Measurements from ENCODE around the gene NPTXR. TPM values are rescaled to one million over a fixed set of nuclear protein-coding genes. Genes with fewer than 3 reads are reported as not detected.

Gene NPTXR
- 1 to 10 TPM; 2.0 to 5.3 (median 3.6) TPM for total RNA-seq

- TF ChIP-seq, protein P1, sequence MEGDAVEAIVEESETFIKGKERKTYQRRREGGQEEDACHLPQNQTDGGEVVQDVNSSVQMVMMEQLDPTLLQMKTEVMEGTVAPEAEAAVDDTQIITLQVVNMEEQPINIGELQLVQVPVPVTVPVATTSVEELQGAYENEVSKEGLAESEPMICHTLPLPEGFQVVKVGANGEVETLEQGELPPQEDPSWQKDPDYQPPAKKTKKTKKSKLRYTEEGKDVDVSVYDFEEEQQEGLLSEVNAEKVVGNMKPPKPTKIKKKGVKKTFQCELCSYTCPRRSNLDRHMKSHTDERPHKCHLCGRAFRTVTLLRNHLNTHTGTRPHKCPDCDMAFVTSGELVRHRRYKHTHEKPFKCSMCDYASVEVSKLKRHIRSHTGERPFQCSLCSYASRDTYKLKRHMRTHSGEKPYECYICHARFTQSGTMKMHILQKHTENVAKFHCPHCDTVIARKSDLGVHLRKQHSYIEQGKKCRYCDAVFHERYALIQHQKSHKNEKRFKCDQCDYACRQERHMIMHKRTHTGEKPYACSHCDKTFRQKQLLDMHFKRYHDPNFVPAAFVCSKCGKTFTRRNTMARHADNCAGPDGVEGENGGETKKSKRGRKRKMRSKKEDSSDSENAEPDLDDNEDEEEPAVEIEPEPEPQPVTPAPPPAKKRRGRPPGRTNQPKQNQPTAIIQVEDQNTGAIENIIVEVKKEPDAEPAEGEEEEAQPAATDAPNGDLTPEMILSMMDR (IDR thresholded peaks at IDR 0.05; ENCODE audit: low read depth), result no peak
Measured at GRCh38 chr22:38843657-38844314, at the start of gene NPTXR. TSS of gene NPTXR (minus strand) at chr22:38844028.

DNA sequence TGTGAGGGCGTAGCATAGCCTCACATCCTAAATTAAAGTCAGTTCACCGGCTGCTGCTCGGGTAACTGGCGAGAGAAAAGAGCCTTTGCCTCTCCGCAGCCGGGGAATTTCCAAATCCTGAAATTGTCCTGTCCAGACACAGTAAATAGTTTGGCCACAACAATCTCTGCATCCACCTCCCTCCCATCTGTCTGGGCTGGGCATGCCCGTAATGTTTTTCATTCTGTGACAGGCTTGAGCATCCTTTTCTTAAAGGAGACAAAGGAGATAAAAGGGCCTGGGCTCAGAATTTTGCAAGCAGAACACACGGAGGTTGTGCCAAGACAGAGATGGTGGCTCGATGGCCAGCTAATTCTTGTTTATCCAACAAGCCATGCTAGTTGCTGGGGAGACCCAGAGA, 47.4 kb upstream of the NPTXR start:
- TF ChIP-seq, protein P1 (IDR thresholded peaks at IDR 0.05; ENCODE audit: low read depth), result no peak

DNA sequence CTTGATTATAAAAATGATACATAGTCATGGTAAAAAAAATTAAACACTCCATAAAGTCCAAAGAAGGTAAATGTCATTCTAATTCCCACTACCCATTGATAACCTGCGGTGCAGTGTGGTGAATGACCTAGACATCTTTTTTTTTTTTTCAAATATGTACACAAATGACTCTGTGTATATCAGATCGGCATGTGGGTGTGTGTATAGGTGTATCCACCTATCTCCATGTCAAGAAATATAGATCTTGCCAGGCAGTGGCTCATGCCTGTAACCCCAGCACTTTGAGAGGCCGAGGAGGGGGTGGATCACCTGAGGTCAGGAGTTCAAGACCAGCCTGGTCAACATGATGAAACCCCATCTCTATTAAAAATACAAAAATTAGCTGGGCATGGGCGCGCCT, 46.5 kb upstream of the NPTXR start:
- TF ChIP-seq, protein P1 (IDR thresholded peaks at IDR 0.05; ENCODE audit: low read depth), result no peak

- TF ChIP-seq, protein P1 (IDR thresholded peaks at IDR 0.05; ENCODE audit: low read depth), result no peak
Measured at GRCh38 chr22:38886333-38886732, 42.5 kb upstream of the NPTXR start.

- TF ChIP-seq, protein P1 (IDR thresholded peaks at IDR 0.05; ENCODE audit: low read depth), result no peak
Measured at GRCh38 chr22:38882972-38883622, 39.3 kb upstream of the NPTXR start.

- TF ChIP-seq, protein P1 (IDR thresholded peaks at IDR 0.05; ENCODE audit: low read depth), result no peak
Measured at GRCh38 chr22:38881997-38882879, 38.4 kb upstream of the NPTXR start.

DNA sequence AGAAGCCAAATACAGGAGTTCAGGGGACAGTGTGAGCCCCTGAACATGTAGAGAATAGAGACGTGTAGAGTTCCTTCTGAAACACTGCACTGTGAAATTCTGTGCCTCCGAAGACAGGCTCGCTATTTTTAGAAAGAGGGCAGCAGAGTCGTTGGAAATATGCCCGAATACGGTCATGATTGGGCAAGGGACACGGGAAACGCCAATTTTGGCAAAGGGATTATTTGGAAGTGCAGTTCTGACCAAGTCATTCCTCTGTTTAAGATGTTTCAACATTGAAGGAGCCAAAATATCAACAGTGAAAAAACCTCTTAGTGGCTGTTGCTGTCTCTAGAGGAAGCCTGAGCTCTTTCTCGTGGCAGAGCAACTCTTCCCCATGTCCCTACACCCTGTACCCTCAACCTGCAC, 37.6 kb upstream of the NPTXR start:
- TF ChIP-seq, protein P1 (IDR thresholded peaks at IDR 0.05; ENCODE audit: low read depth), result no peak

Data from subcutaneous adipose tissue (tissue), 4 donors.